Lower leg skin (tissue), 4 donors: ENCODE measurements around the gene RASAL3. TPM values are rescaled to one million over a fixed set of nuclear protein-coding genes. Genes with fewer than 3 reads are reported as not detected.

Experiments used
- DNase-seq, 2 donors: peaks; one replicate each; pipeline ENCODE4 v3.0.0-alpha.2; 2019; ENCODE audit warnings: low spot score in 2 of 2
- H3K4me3 ChIP-seq: fragments of 200-600 bp; sonication (generic); 2 replicates; pipeline ENCODE4 v1.5.1; 2017; ENCODE audit warnings: mild to moderate bottlenecking, low read depth; ENCODE audit not compliant: poor library complexity, severe bottlenecking
- CTCF ChIP-seq, 3 donors: fragments of 450-650 bp; IDR thresholded peaks; one replicate each; pipeline ENCODE4 v1.5.1; 2016; ENCODE audit warnings: antibody characterized with exemption in 3 of 3, mild to moderate bottlenecking in 3 of 3, moderate library complexity in 2 of 3
- POLR2A ChIP-seq, 2 donors: fragments of 450-650 bp; IDR thresholded peaks; one replicate each; pipeline ENCODE4 v1.6.1; 2016 to 2017; ENCODE audit warnings: antibody characterized with exemption in 2 of 2, mild to moderate bottlenecking in 1 of 2, moderate library complexity in 1 of 2
- WGBS, 2 donors: methylation state at CpG; one replicate each; pipeline ENCODE4 v1.1.5; 2018; 5-methylcytosine and 5-hydroxymethylcytosine counted together
- intact Hi-C: fragments of 100-400 bp; cut with DNase I; formaldehyde crosslinking; loops from one replicate; pipeline ENCODE4 v1.15.0; 2023; ENCODE audit warnings: low total_unique reads
- total RNA-seq, 4 donors: library from RNA; depleted of rRNA; stranded (reverse); fragments of >200 nt; gene quantifications; one replicate each; pipeline ENCODE4 v1.1.0, GENCODE V29; 2016

Gene RASAL3
- total RNA-seq, 4 donors from 2014 or later, result 0.17 to 2.1 (median 1.5) TPM

GRCh38 chr19:15422296-15423075 lies 41.9 kb downstream of the RASAL3 start:
- TF ChIP-seq CTCF (IDR thresholded peaks at IDR 0.05) (no peak), POLR2A (IDR thresholded peaks at IDR 0.05) (no peak)
- WGBS, 2 donors, result 83 to 88% methylated on average over 22 of the region's 22 CpGs
- no peak for DNase-seq
- intact Hi-C loops, result no loop called here
- H3K4me3 ChIP-seq, result no peak overlapping the region

GRCh38 chr19:15421721-15422260 lies 42.6 kb downstream of the RASAL3 start:
- DNase-seq, result no peak
- TF ChIP-seq CTCF (IDR thresholded peaks at IDR 0.05), result no peak
- TF ChIP-seq POLR2A (IDR thresholded peaks at IDR 0.05), result no peak
- WGBS, 2 donors, result 65 to 66% methylated on average over 15 of the region's 15 CpGs
- H3K4me3 ChIP-seq, result no peak overlapping the region
- intact Hi-C loops, result no loop called here

GRCh38 chr19:15421136-15421695 lies 43.1 kb downstream of the RASAL3 start:
- TF ChIP-seq CTCF (IDR thresholded peaks at IDR 0.05) (no peak), POLR2A (IDR thresholded peaks at IDR 0.05) (no peak)
- H3K4me3 ChIP-seq, result no peak overlapping the region
- intact Hi-C loops, result no loop called here
- no peak for DNase-seq
- WGBS, 2 donors, result 76 to 78% methylated on average over 12 of the region's 12 CpGs

- WGBS, 2 donors, result 12 to 15% methylated on average over 16 of the region's 16 CpGs
- intact Hi-C loops, result no loop called here
- no peak overlapping the region for H3K4me3 ChIP-seq
Observed at GRCh38 chr19:15419413-15420025, 44.8 kb downstream of the RASAL3 start.

More at GRCh38 chr19:15419413-15420025, 44.8 kb downstream of the RASAL3 start:
- TF ChIP-seq POLR2A (IDR thresholded peaks at IDR 0.05) (no peak), CTCF (IDR thresholded peaks at IDR 0.05) (no peak)
- DNase-seq, result no peak
